ENCODE results near the gene MEG3. TPM values are rescaled to one million over a fixed set of nuclear protein-coding genes. Genes with fewer than 3 reads are reported as not detected.
"Not testable (repeated sequence)": the region's sequence is repeated elsewhere in the genome, so short reads cannot be mapped to it uniquely, and the experiment has no call there.

Gene MEG3
- total RNA-seq, 1 experiment from 2014 or later = not detected

DNA sequence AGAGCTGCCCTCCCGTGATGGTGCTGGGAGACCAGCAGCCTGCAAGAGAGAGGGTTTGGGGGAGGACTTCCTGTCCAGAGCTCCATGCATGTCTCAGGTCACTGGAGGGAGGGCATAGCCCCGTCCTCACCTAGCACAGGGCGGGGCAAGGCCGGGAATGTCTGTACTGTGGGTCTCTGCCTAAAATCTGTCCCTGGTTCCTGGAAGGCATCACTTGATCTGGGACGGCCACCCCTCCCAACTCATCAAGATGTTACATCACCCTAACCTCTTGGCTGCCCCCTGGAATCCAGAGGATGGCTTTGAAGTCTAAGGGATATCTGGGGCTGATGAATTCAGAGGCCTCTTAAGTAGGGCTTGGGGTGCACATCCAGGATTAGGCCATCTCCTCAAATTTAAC lies 37.0 kb upstream of the MEG3 start:
- no peak for DNase-seq (ENCODE audit: low read depth)

DNA sequence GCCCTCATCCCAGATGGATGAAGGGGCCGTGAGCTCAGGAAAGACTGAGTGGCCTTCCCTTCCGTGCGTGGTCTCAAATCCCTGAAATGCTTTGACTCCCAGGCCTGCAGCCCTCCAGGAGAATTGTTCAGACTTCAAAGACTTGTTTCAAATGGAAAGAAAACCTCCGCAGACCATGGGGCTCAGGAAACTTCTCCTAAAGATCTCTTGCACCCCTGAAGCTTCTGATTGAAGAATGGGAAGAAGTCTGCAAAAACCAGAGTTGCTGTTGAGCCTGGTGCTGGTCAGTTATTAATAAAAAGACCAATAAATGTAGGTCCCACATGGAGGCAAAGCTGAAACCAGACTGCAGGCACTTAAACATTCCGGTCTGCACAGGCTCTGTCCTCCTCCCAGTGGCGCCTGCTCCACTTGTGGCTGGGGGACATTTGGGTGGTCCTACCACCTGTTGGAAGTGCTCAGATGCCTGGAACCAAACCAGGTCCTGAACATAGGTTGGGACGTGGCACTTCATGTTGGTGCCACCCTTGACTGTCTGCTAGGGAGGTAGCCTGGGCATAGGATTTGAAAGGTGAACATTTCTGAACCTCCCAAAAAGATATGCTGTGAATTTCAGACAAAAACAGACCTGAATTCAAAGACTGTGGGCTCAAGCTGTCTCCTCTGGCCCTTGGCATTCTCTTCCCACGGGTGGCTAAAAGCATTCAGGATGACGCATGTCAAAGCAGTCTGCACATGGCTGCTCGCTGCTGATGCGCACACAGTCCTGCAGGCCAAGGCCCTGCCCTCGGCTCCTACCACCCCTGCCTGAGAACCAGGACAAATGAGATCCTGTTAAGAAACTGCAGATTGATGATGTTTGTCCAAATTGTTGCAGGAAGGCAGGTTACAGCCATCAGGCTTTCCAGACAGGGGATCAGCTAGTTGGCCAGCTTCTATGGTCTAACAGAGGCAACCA lies 36.2 kb upstream of the MEG3 start:
- DNase-seq (ENCODE audit: low read depth) = no peak

DNA sequence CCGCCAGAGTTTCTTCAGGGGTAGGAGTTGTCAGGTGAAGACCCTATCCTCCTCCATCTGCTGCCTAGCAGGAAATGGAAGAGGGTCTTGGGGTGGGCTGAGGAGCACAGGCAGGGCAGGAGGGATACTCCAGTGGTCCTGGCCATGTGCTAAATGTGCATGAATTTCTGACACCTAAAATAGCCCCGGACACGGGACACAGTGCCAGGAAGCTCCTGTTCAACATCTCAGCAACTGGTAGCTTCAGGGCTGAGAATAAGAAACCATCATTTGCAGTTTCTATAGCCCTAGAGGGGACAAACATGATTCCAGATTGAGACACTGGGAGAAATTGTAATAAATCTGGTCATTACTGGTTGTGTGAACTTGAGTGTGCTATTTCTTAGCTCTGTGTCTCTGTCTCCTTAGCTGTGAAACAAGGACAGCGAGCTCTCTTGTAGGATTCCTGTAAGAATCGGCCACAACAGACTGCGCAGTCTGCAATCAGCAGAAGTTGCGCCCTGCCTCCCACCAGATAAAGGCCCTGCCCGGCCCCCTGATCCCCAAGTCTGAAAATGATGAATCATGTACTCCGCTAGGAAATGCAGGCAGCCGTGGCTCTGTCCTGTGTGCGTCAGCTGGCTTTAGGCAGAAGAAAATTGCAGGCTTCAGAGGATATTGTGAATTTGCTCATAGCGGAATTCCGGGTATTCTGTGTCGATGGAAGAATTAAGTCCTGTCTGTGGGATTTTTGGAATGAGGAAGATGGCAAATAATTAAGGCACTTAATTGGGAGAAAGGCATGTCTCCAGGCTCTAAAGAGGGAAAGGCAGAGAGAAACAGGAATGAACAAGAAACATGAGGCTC lies 35.2 kb upstream of the MEG3 start:
- DNase-seq (ENCODE audit: low read depth) = peak; percentile 54

DNA sequence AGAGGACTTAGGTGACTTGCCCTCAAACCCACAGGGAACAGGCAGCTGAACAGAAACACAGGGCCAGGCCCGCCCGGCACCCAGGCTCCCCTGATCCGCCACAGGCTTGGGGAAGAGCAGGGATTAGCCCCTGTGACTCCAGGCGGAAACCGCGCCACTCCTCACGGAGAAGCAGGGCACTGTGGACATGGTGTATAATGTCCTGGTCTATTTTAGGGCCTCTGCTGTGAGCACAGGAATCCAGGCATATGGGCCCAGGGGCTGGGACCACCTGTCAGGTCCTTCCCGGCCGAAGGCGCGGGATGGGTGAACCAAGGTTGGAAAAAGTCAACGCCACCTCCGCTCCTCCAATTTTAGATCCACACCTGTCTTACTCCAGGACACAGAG lies 34.6 kb upstream of the MEG3 start:
- no peak for DNase-seq (ENCODE audit: low read depth)

DNA sequence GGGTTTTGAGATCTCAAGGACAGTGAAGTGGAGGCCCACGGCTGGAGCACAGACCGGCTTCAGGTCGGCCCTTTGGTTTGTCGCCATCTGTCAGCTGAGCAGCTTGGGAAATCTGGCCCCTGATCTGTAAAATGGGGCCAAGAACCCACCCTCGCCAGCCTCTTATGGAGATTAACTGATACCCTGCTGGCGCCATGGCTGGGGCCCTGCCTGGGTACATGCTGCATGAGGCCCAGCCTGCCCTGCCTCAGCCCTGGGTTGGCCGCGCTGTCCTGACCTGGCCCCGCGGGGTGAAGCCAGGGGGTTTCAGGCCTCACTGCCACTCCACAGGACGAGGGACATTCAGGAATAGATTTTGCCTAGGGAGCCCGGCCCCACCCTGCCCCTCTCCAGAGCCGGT lies 33.9 kb upstream of the MEG3 start:
- DNase-seq (ENCODE audit: low read depth) = no peak

DNA sequence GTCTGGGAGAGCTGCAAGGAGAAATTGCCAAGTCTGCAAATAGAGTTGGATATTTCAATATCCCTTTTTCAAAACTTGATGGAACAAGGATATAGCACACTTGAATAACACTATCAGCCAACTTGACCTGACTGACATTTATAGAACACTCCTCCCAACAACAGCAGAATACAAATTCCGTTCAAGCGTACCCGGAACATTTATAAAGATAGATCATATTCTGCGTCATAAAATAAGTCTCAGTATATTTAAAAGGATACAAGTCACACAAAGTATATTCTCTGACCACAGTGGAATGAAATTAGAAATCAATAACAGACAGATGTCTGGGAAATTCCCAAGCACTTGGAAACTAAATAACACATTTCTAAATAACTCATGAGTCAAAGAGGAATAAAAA lies 29.0 kb upstream of the MEG3 start:
- no peak for DNase-seq (ENCODE audit: low read depth)

DNA sequence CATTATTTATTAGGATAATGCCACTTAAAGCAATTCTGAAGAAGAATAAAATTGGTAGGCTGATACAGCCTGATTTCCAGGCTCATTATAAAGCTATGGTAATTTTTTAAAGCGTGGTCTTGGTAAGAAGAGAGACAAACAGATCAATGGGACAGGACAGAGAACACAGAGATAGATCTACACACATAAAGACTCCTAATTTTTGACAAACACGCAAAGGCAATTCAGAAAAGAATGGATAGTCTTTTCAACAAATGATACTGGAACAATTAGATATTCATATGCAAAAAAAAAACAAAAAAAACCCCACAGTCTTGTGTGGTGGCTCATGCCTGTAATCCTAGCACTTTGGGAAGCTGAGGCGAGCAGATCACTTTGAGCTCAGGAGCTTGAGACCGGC lies 25.9 kb upstream of the MEG3 start:
- DNase-seq (ENCODE audit: low read depth) = no peak

DNA sequence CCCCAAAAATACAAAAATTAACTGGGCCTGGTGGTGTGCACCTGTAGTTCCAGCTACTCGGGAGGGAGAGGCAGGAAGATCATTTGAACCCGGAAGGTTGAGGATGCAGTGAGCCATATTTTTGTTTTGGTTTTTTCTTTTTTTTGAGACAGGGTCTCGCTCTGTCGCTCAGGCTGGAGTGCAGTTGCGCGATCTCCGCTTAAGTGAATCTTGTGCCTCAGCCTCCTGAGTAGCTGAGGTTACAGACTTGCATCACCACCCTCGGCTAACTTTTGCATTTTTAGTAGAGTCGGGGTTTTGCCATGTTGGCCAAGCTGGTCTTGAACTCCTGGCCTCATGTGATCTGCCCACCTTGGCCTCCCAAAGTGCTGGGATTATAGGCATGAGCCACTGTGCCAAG lies 24.5 kb upstream of the MEG3 start:
- DNase-seq (ENCODE audit: low read depth) = not testable (repeated sequence)

DNA sequence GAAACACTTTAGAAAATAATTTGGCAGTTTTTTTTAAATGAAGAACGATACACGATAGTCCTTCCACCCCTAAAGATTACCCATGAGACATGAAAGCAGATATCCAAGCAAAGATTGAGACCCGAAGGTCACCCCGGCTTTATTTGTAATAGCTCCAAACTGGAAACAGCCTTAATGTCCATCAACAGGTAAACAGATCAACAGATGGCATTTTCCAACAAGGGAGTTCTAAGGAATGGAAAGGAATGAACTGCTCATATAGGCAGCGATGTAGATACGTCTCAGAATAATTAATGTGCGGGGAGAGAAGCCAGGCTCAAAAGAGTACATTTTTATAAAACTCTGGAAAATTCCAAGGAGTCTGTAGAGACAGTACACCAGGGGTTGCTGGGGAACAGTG lies 23.7 kb upstream of the MEG3 start:
- no peak for DNase-seq (ENCODE audit: low read depth)

DNA sequence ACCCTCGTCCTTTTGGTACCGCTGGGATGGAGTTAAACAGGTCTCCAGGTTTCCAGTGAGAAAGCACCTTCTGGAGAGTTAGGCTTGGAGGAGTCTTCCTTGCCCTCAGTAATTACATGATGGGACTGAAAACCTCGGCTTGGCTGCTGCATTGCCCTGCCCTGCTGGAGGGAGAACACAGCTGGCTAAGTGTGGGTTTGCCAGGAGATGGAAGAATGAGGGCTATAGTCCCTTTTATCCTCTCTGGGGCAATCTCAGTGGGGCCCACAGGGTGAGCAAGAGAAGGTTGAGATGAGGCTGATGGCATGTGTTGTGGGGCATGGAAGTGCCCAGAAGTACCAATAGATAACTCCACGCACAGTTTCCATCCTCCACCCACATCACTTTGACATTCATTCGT lies 23.2 kb upstream of the MEG3 start:
- DNase-seq (ENCODE audit: low read depth) = no peak

DNA sequence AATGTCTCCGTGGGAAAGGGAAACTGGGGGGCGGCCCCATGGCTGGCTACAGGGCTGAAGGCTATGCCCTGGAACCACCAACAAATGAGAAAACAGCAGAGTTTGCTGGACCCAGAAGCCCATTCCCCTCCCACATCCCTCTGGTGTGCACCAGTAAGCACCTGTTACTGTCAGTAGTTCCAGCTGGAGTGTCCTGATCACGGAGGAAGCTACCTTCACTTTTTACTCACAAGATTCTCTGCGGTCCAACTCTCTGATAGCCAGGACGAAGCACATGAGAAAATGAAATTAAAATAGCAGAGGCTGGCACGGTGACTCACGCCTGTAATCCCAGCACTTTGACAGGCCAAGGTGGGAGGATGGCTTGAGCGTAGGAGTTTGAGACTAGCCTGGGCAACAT lies 22.7 kb upstream of the MEG3 start:
- DNase-seq (ENCODE audit: low read depth) = peak; percentile 7

DNA sequence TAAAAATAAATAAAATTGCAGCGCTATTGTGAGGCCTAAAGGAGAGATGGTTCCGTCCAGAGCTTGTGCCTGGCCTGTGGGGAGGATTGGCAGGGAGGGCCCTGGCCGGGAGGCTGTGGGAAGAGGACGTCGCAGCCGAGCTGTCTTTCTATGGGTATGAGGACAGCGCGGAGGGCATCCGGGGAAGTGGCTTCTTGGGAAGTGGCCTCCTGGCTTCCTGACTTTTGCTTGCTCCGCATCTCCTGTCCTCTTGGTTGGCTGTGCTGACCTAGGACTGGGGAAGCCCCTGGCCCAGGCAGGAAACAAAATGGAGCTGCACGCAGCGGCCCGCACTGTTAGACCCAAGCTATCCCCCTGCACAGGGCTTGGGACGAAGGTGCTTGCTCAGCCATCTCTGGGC lies 22.2 kb upstream of the MEG3 start:
- no peak for DNase-seq (ENCODE audit: low read depth)

DNA sequence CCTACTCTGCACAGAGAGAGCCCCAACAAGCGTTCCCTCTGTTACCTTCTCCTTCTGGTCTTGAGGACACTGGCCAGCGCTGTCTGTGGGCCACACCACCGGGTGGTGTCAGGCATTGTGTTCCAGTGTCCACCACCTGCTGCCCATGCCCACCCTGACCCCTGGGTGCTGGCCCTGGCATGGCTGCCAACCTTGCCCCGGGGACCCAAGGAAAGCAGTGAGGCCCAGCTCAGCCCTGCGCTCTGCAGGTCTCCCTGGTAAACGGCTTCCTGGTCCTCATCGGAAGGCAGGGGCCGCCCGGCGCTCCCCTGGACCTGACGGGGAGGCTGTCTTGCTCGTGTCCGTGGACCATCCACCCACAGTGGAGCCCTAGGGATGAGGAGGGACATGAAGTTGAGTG lies 21.8 kb upstream of the MEG3 start:
- DNase-seq (ENCODE audit: low read depth) = no peak

DNA sequence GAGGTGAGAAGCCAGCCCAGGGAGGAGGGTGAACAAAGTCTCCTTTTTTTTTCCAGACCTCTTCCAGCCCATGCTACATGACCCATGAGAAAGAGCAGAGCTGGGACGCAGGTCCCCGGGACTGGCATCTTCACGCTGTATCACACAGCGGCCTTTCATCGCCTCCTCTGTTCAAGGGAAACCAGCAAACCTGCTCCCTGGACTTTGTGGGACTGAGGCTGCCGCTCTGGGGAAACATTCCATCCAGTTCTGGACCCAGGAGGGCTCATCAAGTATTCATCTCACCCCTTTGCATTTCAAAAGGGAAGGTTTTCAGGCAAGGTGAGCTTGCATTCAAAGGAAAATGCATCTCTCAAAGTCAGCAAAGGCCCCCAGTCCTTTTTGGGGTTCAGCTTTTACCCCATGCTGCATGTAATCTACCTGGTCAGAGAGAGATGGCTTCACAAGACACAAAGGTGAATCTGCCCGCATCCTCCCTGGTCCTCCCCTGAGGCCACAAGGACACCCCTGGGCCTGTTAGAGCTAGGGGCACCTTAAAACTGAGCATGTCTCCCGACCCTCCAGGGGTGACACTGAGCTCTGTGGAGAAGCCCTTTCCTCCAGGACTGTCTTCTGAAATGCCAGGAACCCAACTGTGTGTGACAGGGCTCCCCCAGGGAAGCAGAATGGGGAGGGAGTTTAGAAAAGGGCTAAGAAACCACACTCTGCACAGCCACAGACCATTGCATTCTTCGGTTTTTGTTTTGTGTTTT lies 21.2 kb upstream of the MEG3 start:
- no peak for DNase-seq (ENCODE audit: low read depth)

DNA sequence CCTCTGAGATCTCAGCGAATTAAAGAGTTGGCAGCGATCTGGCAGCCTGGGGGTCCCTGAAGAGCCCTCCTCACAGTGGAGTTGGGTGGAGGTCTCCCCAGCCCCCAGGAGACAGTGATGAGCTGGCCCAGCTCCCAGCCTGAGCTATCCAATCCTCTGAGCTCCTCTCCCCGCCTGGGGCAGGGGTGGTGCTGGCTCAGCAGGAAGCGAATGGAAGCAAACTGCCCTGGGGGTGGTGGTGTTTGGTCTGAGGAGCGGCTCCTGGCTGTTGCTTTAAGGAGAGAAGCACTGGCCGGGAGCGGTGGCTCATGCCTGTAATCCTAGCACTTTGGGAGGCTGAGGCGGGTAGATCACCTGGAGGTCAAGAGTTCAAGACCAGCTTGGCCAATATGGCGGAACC lies 19.5 kb upstream of the MEG3 start:
- no peak for DNase-seq (ENCODE audit: low read depth)

DNA sequence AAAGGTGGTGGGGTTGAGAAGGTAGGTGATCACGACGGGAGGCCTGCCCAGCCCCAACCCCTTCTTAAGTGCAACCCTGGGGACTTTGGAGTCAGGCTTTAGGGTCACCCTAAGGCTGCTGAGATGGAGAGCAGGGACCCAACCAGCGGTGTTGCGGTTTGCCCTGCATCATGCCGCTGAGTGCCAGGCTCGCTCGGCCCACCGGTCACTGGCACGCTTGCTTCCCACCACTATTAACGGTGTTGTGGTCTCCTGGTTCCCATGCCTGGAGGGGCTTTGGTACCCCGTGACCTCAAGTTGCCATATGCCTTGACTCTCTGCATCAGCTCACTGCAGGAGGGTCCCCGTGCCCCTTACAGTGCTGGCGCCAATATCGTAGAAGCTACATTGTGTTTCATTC lies 18.4 kb upstream of the MEG3 start:
- DNase-seq (ENCODE audit: low read depth) = no peak

DNA sequence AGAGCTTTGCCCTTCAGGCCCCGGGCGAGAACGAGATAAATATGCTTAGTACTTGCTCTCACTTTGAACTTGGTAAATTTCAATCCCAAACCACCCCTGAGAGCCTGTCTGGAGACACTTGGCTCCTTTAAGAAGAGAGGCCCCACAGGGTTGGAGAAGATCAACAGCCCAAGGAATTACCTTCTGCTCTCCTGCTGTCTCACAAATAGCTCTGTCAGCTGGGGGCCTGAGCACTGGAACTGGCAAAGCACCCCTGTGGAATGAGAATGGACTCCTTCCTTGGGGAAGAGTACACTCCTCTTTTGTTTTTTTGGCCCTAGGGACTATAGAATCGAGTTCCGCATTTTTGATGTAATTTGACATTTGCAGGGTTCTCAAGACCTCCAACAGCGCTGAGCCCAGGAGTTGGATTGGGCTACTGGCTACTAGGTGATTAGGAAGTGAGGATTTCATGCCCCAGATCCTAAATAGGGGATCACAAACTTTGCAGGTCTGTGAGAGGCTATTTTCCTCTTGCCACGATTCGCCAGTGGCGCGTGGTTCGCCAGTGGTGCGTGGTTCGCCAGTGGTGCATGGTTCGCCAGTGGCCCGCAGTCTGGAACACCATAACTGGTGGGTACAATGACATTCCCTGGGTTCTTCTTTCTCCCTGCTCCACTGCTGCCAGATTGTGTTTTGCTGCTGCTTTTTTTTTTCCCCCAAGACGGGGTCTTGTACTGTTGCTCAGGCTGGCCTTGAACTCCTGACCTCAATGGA lies 17.8 kb upstream of the MEG3 start:
- DNase-seq (ENCODE audit: low read depth) = no peak

DNA sequence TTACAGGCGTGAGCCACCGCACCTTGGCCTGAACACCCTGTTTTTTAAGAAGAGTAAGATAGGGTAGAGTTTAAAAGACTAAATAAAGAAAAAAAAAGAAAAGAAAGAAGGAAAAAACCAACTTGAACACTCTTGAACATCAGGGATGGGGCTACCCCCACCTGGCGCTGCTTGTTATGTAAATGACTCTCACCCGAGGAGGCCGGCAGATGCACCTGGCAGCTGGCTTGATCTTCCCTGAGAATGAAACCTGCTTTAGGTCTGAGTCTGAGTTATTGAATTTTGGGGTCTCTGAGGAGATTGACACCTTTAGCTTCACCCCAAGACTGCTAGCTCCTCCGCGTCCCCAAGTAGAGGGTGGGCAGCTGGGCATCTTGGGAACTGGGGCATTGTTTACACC lies 15.5 kb upstream of the MEG3 start:
- DNase-seq (ENCODE audit: low read depth) = no peak

DNA sequence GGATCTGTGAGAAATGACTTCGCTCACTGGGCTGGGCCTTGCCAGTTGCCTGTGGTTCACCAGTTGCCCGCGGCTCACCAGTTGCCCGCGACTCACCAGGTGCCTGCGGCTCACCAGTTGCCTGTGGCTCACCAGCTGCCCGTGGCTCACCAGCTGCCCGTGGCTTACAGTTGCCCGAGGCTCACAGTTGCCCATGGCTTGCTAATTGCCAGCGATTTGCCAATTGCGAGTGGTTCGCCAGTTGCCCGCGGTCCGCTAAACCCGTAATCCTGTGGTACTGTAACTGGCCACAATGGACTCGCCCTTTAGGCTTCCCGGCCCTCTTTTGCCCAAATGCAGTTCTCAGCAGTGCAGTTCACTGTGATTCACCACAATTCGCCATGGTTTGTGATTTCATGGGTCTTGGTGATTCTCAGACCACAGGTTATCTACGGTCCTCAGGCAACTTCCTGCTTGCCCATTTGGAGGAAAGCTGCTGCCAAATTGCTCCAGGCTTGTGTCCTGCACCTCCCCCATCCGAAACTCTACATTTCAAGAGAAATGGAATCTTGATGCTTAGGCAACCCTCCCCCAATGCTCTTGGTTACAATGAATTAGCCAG lies 15.0 kb upstream of the MEG3 start:
- peak; percentile 26 for DNase-seq (ENCODE audit: low read depth)

DNA sequence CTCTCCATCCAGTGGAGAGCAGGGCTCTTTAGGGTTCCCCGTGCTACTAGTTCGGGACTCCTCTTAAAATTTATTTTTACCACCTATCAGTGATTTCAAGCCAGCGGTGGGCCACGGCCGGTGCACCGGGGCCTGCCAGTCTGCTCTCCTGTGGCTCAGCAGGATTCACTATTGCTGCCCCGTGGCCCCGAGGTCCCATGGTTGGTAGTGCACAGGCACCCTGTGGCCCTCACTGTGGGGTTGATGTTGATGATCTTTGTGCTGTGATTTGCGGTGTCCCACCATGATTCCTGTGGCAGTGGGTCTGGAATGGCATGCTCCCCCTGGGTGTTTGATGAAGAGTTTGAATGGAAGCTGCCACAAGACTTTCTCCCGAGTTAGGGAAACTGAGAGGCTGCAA lies 12.6 kb upstream of the MEG3 start:
- DNase-seq (ENCODE audit: low read depth) = no peak
